Measurements from ENCODE around the gene KCNK3.

GRCh38 chr2:26763019-26763418, 70.5 kb downstream of the KCNK3 start:
- TF ChIP-seq EZH2 (IDR thresholded peaks at IDR 0.05; ENCODE audit: low read length, missing control alignments) = no peak
- TF ChIP-seq CTCF (conservative IDR thresholded peaks at IDR 0.05 in 1 of 2, IDR thresholded peaks at IDR 0.05 in 1 of 2; ENCODE audit: low read depth in 1 of 2, low read length in 2 of 2) = no peak
